GM06990 (cell line): ENCODE results near the gene KCNE1.

ENCODE experiments used
- DNase-seq: peaks from one replicate; pipeline ENCODE4 v3.0.0-alpha.2; 2011; ENCODE audit not compliant: insufficient read length; ENCODE audit errors: extremely low read depth
- H3K27me3 ChIP-seq: replicated peaks from 2 replicates; pipeline ENCODE4 v1.6.0; 2011; ENCODE audit warnings: low read length; ENCODE audit not compliant: control insufficient read depth, insufficient read depth
- H3K36me3 ChIP-seq: 2 replicates; pipeline ENCODE4 v1.5.1; 2011; ENCODE audit warnings: low read length; ENCODE audit not compliant: control insufficient read depth, insufficient read depth
- H3K4me3 ChIP-seq: replicated peaks from 2 replicates; pipeline ENCODE4 v1.5.1; 2011; ENCODE audit warnings: low read depth, mild to moderate bottlenecking, control low read depth, low read length
- CTCF ChIP-seq: IDR thresholded peaks from 2 replicates; pipeline ENCODE4 v1.5.1; 2011; ENCODE audit warnings: low read length, control low read depth, mild to moderate bottlenecking, inconsistent platforms; ENCODE audit not compliant: insufficient read depth, poor library complexity, severe bottlenecking

The KCNE1 gene

GRCh38 chr21:34517491-34518245, 5.7 kb upstream of the KCNE1 start:
- H3K36me3 ChIP-seq: no peaks in the 10 kb centered on the region; the same call in 1 of the 2 replicates
- DNase-seq: no peak
- peak; percentile 54 for TF ChIP-seq CTCF

GRCh38 chr21:34517039-34517438, 5.0 kb upstream of the KCNE1 start:
- Histone ChIP-seq H3K27me3 (no peaks in the 10 kb centered on the region), H3K36me3 (no peaks in the 10 kb centered on the region; the same call in 1 of the 2 replicates), H3K4me3 (no peak overlapping the region)
- TF ChIP-seq CTCF: no peak
- DNase-seq: no peak

More at GRCh38 chr21:34517491-34518245, 5.7 kb upstream of the KCNE1 start:
- Histone ChIP-seq H3K27me3 (no peaks in the 10 kb centered on the region), H3K4me3 (no peak overlapping the region)

GRCh38 chr21:34514576-34515115, 2.6 kb upstream of the KCNE1 start:
- Histone ChIP-seq H3K4me3 (no peak overlapping the region), H3K36me3 (no peaks in the 10 kb centered on the region), H3K27me3 (no peaks in the 10 kb centered on the region)
- TF ChIP-seq CTCF: no peak
- no peak for DNase-seq

- no peak for TF ChIP-seq CTCF
- Histone ChIP-seq H3K4me3 (no peak overlapping the region), H3K36me3 (no peaks in the 10 kb centered on the region), H3K27me3 (no peaks in the 10 kb centered on the region)
- no peak for DNase-seq
Observed at GRCh38 chr21:34513129-34513675, 1.2 kb upstream of the KCNE1 start.

GRCh38 chr21:34511181-34511580, 829 bp downstream of the KCNE1 start:
- Histone ChIP-seq H3K4me3 (no peak overlapping the region), H3K36me3 (no peaks in the 10 kb centered on the region), H3K27me3 (no peaks in the 10 kb centered on the region)
- no peak for DNase-seq
- TF ChIP-seq CTCF: no peak
